HEK293T (cell line): Measurements from ENCODE around the gene TNNI3K.

Experiments
- CTCF ChIA-PET: fragments of 350-600 bp; formaldehyde crosslinking; extraction: SDS; loops from one replicate; lab custom pipeline; 2021; ENCODE audit warnings: antibody characterized with exemption, inconsistent platforms; lab: Yijun Ruan, JAX
- POLR2A ChIA-PET: fragments of 350-600 bp; formaldehyde crosslinking; extraction: SDS; loops from one replicate; lab custom pipeline; 2020; ENCODE audit warnings: antibody characterized with exemption, inconsistent platforms; lab: Yijun Ruan, JAX
- DNase-seq: peaks from one replicate; pipeline ENCODE4 v3.0.0; 2012; ENCODE audit warnings: mixed read lengths; ENCODE audit errors: extremely low spot score
- ARNT ChIP-seq: fragments of 450-650 bp; IDR thresholded peaks from 2 replicates; pipeline ENCODE4 v1.6.1; 2017; ENCODE audit warnings: mild to moderate bottlenecking
- BHLHE40 ChIP-seq: fragments of 450-650 bp; IDR thresholded peaks from 2 replicates; pipeline ENCODE4 v1.6.1; 2016; ENCODE audit warnings: mild to moderate bottlenecking, moderate library complexity, borderline replicate concordance
- CTBP1 ChIP-seq: fragments of 450-650 bp; IDR thresholded peaks from 2 replicates; pipeline ENCODE4 v1.6.1; 2016; ENCODE audit warnings: borderline replicate concordance
- ELF4 ChIP-seq: fragments of 450-650 bp; IDR thresholded peaks from 2 replicates; pipeline ENCODE4 v1.6.1; 2017; ENCODE audit warnings: antibody characterized with exemption
- FOXA1 ChIP-seq: fragments of 450-650 bp; IDR thresholded peaks from 2 replicates; pipeline ENCODE4 v1.6.1; 2016; ENCODE audit warnings: mild to moderate bottlenecking
- FOXK2 ChIP-seq: fragments of 450-650 bp; IDR thresholded peaks from 2 replicates; pipeline ENCODE4 v1.6.1; 2016; ENCODE audit warnings: mild to moderate bottlenecking
- FOXM1 ChIP-seq: fragments of 450-650 bp; IDR thresholded peaks from 2 replicates; pipeline ENCODE4 v1.6.1; 2017; ENCODE audit warnings: mild to moderate bottlenecking, borderline replicate concordance
- HDGF ChIP-seq: fragments of 450-650 bp; IDR thresholded peaks from 2 replicates; pipeline ENCODE4 v1.6.1; 2017; ENCODE audit warnings: antibody characterized with exemption, borderline replicate concordance
- L3MBTL2 ChIP-seq: fragments of 450-650 bp; conservative IDR thresholded peaks from 2 replicates; pipeline ENCODE4 v1.6.1; 2016; ENCODE audit warnings: mild to moderate bottlenecking
- LEF1 ChIP-seq: fragments of 450-650 bp; IDR thresholded peaks from 2 replicates; pipeline ENCODE4 v1.6.1; 2017; ENCODE audit warnings: mild to moderate bottlenecking, borderline replicate concordance
- NFRKB ChIP-seq: fragments of 450-650 bp; IDR thresholded peaks from 2 replicates; pipeline ENCODE4 v1.6.1; 2016; ENCODE audit warnings: mild to moderate bottlenecking, moderate library complexity
- PKNOX1 ChIP-seq: fragments of 450-650 bp; IDR thresholded peaks from 2 replicates; pipeline ENCODE4 v1.6.1; 2016
- SP1 ChIP-seq: fragments of 450-650 bp; IDR thresholded peaks from 2 replicates; pipeline ENCODE4 v1.6.1; 2017
- SUZ12 ChIP-seq: fragments of 450-650 bp; IDR thresholded peaks from 2 replicates; pipeline ENCODE4 v1.6.1; 2016; ENCODE audit warnings: mild to moderate bottlenecking
- TARDBP ChIP-seq: fragments of 450-650 bp; IDR thresholded peaks from 2 replicates; pipeline ENCODE4 v1.6.1; 2016
- ZNF384 ChIP-seq: fragments of 450-650 bp; IDR thresholded peaks from 2 replicates; pipeline ENCODE4 v1.6.1; 2016

TNNI3K gene

GRCh38 chr1:74480068-74480467, 244.9 kb downstream of the TNNI3K start:
- no peak for TF ChIP-seq FOXA1
- no peak for TF ChIP-seq ZNF384
- no peak for TF ChIP-seq BHLHE40
- no peak for TF ChIP-seq FOXM1
- no peak for TF ChIP-seq L3MBTL2
- no peak for TF ChIP-seq PKNOX1
- ChIA-PET CTCF (no interaction called here), POLR2A (no interaction called here)
- no peak for DNase-seq

- TF ChIP-seq ZNF384 (no peak), ARNT (no peak), PKNOX1 (no peak), HDGF (no peak), CTBP1 (no peak), BHLHE40 (no peak), ELF4 (no peak), SUZ12 (no peak), TARDBP (no peak), FOXA1 (no peak), SP1 (no peak), NFRKB (no peak), L3MBTL2 (no peak), LEF1 (no peak)
- no peak for DNase-seq
- POLR2A ChIA-PET = no interaction called here
Measured at GRCh38 chr1:74481607-74482006, 246.4 kb downstream of the TNNI3K start.

GRCh38 chr1:74485622-74486021, 250.4 kb downstream of the TNNI3K start:
- ChIA-PET POLR2A (no interaction called here), CTCF (interaction anchor here (0.6 kb wide), 1 partner anchor 282 kb away, joined by 3 read pairs; no protein-coding TSS in a partner anchor)
- TF ChIP-seq FOXK2 (no peak), TARDBP (no peak), CTBP1 (no peak), SUZ12 (no peak), LEF1 (no peak), SP1 (no peak), ZNF384 (no peak), FOXA1 (no peak)

More at GRCh38 chr1:74481607-74482006, 246.4 kb downstream of the TNNI3K start:
- CTCF ChIA-PET = no interaction called here

GRCh38 chr1:74486036-74486435, 250.8 kb downstream of the TNNI3K start:
- no peak for TF ChIP-seq LEF1
- no peak for TF ChIP-seq FOXK2
- TF ChIP-seq ELF4 = no peak
- TF ChIP-seq ARNT = no peak
- TF ChIP-seq SP1 = no peak
- no peak for TF ChIP-seq L3MBTL2
- TF ChIP-seq SUZ12 = no peak
- TF ChIP-seq NFRKB = no peak
- no peak for TF ChIP-seq FOXM1
- no peak for TF ChIP-seq CTBP1
- no peak for TF ChIP-seq TARDBP
- no peak for TF ChIP-seq HDGF
- TF ChIP-seq BHLHE40 = no peak
- no peak for TF ChIP-seq ZNF384
- TF ChIP-seq FOXA1 = no peak
- no peak for TF ChIP-seq PKNOX1
- ChIA-PET CTCF (interaction anchor here (0.6 kb wide), 1 partner anchor 281 kb away, joined by 3 read pairs; no protein-coding TSS in a partner anchor), POLR2A (no interaction called here)
- DNase-seq = no peak

More at GRCh38 chr1:74485622-74486021, 250.4 kb downstream of the TNNI3K start:
- no peak for DNase-seq

GRCh38 chr1:74496669-74497068, 261.5 kb downstream of the TNNI3K start:
- no peak for TF ChIP-seq FOXA1
- TF ChIP-seq PKNOX1 = no peak
- no peak for TF ChIP-seq CTBP1
- TF ChIP-seq L3MBTL2 = no peak
- no peak for TF ChIP-seq ARNT
- no peak for TF ChIP-seq ELF4
- TF ChIP-seq SUZ12 = no peak
- no peak for TF ChIP-seq SP1
- no peak for TF ChIP-seq TARDBP
- TF ChIP-seq LEF1 = no peak
- TF ChIP-seq ZNF384 = no peak
- no peak for TF ChIP-seq FOXK2
- TF ChIP-seq NFRKB = no peak
- TF ChIP-seq HDGF = no peak
- TF ChIP-seq FOXM1 = no peak
- TF ChIP-seq BHLHE40 = no peak
- DNase-seq = no peak
- ChIA-PET POLR2A (no interaction called here), CTCF (no interaction called here)

GRCh38 chr1:74498901-74499300, 263.7 kb downstream of the TNNI3K start:
- no peak for DNase-seq
- CTCF ChIA-PET = no interaction called here
- POLR2A ChIA-PET = no interaction called here
- TF ChIP-seq NFRKB = no peak
- TF ChIP-seq FOXK2 = no peak
- no peak for TF ChIP-seq FOXM1
- no peak for TF ChIP-seq FOXA1
- no peak for TF ChIP-seq ZNF384
- no peak for TF ChIP-seq BHLHE40
- TF ChIP-seq SP1 = no peak
- TF ChIP-seq TARDBP = no peak
- TF ChIP-seq ARNT = no peak
- TF ChIP-seq LEF1 = no peak
- no peak for TF ChIP-seq CTBP1
- TF ChIP-seq PKNOX1 = no peak
- TF ChIP-seq ELF4 = no peak
